HG03558 (cell line): ENCODE measurements around the gene ANKRD6.

ENCODE experiments used
- ATAC-seq: cut with Tn5 transposase; IDR thresholded peaks from one replicate; pipeline ENCODE4 v1.9.1; 2021; ENCODE audit warnings: moderate number of reproducible peaks; ENCODE audit not compliant: unreplicated experiment; ENCODE audit errors: extremely low read depth

ANKRD6 gene

GRCh38 chr6:89679215-89680120 is 246.5 kb downstream of the ANKRD6 start:
- no peak for ATAC-seq

GRCh38 chr6:89680150-89680549 is 247.2 kb downstream of the ANKRD6 start:
- ATAC-seq: no peak

GRCh38 chr6:89680551-89680950 is 247.6 kb downstream of the ANKRD6 start:
- no peak for ATAC-seq

- no peak for ATAC-seq
Observed at GRCh38 chr6:89681983-89682564, 249.1 kb downstream of the ANKRD6 start.

- ATAC-seq: no peak
Observed at GRCh38 chr6:89682991-89683390, 250.0 kb downstream of the ANKRD6 start.
